ENCODE data around the gene GBE1. TPM values are rescaled to one million over a fixed set of nuclear protein-coding genes. Genes with fewer than 3 reads are reported as not detected.

GBE1 gene
- polyA plus RNA-seq, 3 donors: 7.7 to 21.7 (median 19.1) TPM

DNA sequence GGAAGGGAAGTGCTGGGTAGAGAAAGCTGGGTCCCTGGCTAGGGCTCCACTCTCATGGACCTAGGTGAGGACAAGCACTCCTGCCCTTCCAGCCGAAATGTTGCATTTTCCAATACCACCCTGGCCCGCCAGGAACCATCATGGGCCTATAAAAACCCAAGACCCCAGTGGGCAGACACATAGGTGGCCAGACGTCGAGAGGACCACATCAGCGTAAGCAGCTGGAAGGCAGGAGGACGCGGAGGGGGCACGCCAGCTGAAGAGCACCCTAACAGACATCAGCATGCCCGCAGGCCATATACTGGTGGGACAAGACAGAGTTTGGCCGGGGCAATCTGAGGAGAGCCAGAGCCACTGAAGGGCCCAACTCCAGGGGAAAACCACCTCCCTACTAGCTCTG is 98.3 kb downstream of the GBE1 start:
- no peak for DNase-seq
- Histone ChIP-seq H3K4me3 (replicated peaks in 1 of 3; ENCODE audit: low read depth in 2 of 3, low read length in 3 of 3) (no peak overlapping the region), H3K36me3 (replicated peaks in 1 of 2; ENCODE audit: control insufficient read depth in 1 of 2, insufficient read depth in 2 of 2, low read length in 2 of 2) (no peaks in the 10 kb centered on the region), H3K27ac (ENCODE audit: low read depth in 1 of 2, low read length in 2 of 2) (no peak overlapping the region), H3K4me2 (replicated peaks; ENCODE audit: extremely low read depth, low read length, poor library complexity, severe bottlenecking) (no peak overlapping the region), H3K9ac (ENCODE audit: insufficient read depth, low read length, poor library complexity, severe bottlenecking) (no peak overlapping the region), H4K20me1 (ENCODE audit: insufficient read depth, low read length) (no peaks in the 10 kb centered on the region), H3K27me3 (ENCODE audit: control insufficient read depth in 2 of 2, insufficient read depth in 2 of 2, low read length in 2 of 2) (no peaks in the 10 kb centered on the region), H3K4me1 (ENCODE audit: control insufficient read depth in 1 of 2, insufficient read depth in 2 of 2, low read length in 2 of 2) (no peaks in the 10 kb centered on the region), H3K9me3 (replicated peaks in 1 of 2; ENCODE audit: control insufficient read depth in 1 of 2, insufficient read depth in 1 of 2, low read length in 2 of 2) (no peaks in the 10 kb centered on the region), H2AFZ (ENCODE audit: insufficient read depth, low read depth, low read length, poor library complexity, severe bottlenecking) (no peak overlapping the region), H3K79me2 (ENCODE audit: insufficient read depth, low read length) (no peaks in the 10 kb centered on the region)
- Mint-ChIP-seq H3K36me3 (peaks cover 7 to 12% of the 10 kb centered on the region in 2 donors), H3K9me3 (no peaks in the 10 kb centered on the region), H3K4me3 (no peak overlapping the region), H3K4me1 (no peaks in the 10 kb centered on the region), H3K27ac (no peak overlapping the region), H3K27me3 (ENCODE audit: low read depth in 3 of 3) (no peaks in the 10 kb centered on the region)
- WGBS (ENCODE audit: insufficient coverage): 95% methylated on average over 10 of the region's 10 CpGs
- intact Hi-C loops (cut with micrococcal nuclease): no loop called here
- TF ChIP-seq CTCF (IDR thresholded peaks at IDR 0.05): no peak

DNA sequence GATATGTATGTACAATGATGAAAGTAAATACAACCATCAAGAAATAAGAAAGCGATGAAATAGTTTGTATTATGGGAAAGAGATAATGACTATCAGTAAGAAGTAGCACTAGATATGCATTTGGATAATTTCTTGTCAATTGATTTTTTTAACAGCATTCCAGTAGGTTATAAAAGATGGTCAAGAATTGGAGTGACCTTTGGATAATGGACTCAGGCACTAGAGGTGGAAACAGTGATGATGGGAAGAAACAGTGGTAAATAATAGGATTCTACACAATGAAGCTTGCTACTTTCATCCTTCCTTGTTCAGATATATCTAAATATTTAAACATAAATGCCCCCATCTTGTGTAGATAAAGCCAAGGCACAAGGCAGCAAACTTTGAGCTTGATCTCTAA is 101.4 kb downstream of the GBE1 start:
- Histone ChIP-seq H3K36me3 (replicated peaks in 1 of 2; ENCODE audit: control insufficient read depth in 1 of 2, insufficient read depth in 2 of 2, low read length in 2 of 2) (no peaks in the 10 kb centered on the region), H3K9me3 (replicated peaks in 1 of 2; ENCODE audit: control insufficient read depth in 1 of 2, insufficient read depth in 1 of 2, low read length in 2 of 2) (no peaks in the 10 kb centered on the region), H3K27me3 (ENCODE audit: control insufficient read depth in 2 of 2, insufficient read depth in 2 of 2, low read length in 2 of 2) (no peaks in the 10 kb centered on the region), H4K20me1 (ENCODE audit: insufficient read depth, low read length) (no peaks in the 10 kb centered on the region), H3K9ac (ENCODE audit: insufficient read depth, low read length, poor library complexity, severe bottlenecking) (no peak overlapping the region), H3K27ac (ENCODE audit: low read depth in 1 of 2, low read length in 2 of 2) (no peak overlapping the region), H3K4me2 (replicated peaks; ENCODE audit: extremely low read depth, low read length, poor library complexity, severe bottlenecking) (no peak overlapping the region), H3K79me2 (ENCODE audit: insufficient read depth, low read length) (no peaks in the 10 kb centered on the region), H3K4me1 (ENCODE audit: control insufficient read depth in 1 of 2, insufficient read depth in 2 of 2, low read length in 2 of 2) (no peaks in the 10 kb centered on the region), H3K4me3 (replicated peaks in 1 of 3; ENCODE audit: low read depth in 2 of 3, low read length in 3 of 3) (no peak overlapping the region), H2AFZ (ENCODE audit: insufficient read depth, low read depth, low read length, poor library complexity, severe bottlenecking) (no peak overlapping the region)
- intact Hi-C loops (cut with micrococcal nuclease): no loop called here
- Mint-ChIP-seq H3K4me3 (no peak overlapping the region), H3K9me3 (no peaks in the 10 kb centered on the region), H3K4me1 (no peaks in the 10 kb centered on the region), H3K27me3 (ENCODE audit: low read depth in 3 of 3) (no peaks in the 10 kb centered on the region), H3K36me3 (peaks cover 0 to 7% of the 10 kb centered on the region in 2 donors), H3K27ac (no peak overlapping the region)
- DNase-seq: no peak
- no CpG with 5 or more reads among the region's 1 CpG for WGBS (ENCODE audit: insufficient coverage)
- no peak for TF ChIP-seq CTCF (IDR thresholded peaks at IDR 0.05)

Data from CD14-positive monocyte (primary cell).